DMS153 treated with DMSO at 0.1 percent for 48 hours (cell line): ENCODE data around the gene CDC20.
"Not testable (repeated sequence)": the region's sequence is repeated elsewhere in the genome, so short reads cannot be mapped to it uniquely, and the experiment has no call there.

Experiments
- DNase-seq: peaks from one replicate; lab custom pipeline; 2025; ENCODE audit not compliant: unreplicated experiment; lab: John Stamatoyannopoulos, UW

CDC20 gene

GRCh38 chr1:43379476-43379875, 20.7 kb downstream of the CDC20 start:
- no peak for DNase-seq

GRCh38 chr1:43381612-43382011, 22.8 kb downstream of the CDC20 start:
- DNase-seq, result no peak

- DNase-seq, result no peak
Observed at GRCh38 chr1:43382027-43382779, 23.4 kb downstream of the CDC20 start.

GRCh38 chr1:43383449-43383848, 24.7 kb downstream of the CDC20 start:
- DNase-seq, result no peak

- DNase-seq, result no peak
Observed at GRCh38 chr1:43386676-43387075, 27.9 kb downstream of the CDC20 start.

- DNase-seq, result no peak
Observed at GRCh38 chr1:43387976-43388599, 29.3 kb downstream of the CDC20 start.

GRCh38 chr1:43388613-43389012, 29.8 kb downstream of the CDC20 start:
- DNase-seq, result no peak

GRCh38 chr1:43389326-43390313, 30.8 kb downstream of the CDC20 start, which contains the start of the genes MED8 and SZT2:
Gene MED8, minus strand, starts transcription at chr1:43389800. Its CDS starts 36 bp downstream, at chr1:43389764.
Gene SZT2, plus strand, starts transcription at chr1:43389899. Its CDS starts 70 bp downstream, at chr1:43389969.
- peak; percentile 98 for DNase-seq

- no peak for DNase-seq
Observed at GRCh38 chr1:43392702-43393101, 33.9 kb downstream of the CDC20 start.

GRCh38 chr1:43395523-43395922, 36.7 kb downstream of the CDC20 start:
- DNase-seq, result no peak

- DNase-seq, result no peak
Observed at GRCh38 chr1:43396059-43396458, 37.3 kb downstream of the CDC20 start.

GRCh38 chr1:43398227-43398626, 39.4 kb downstream of the CDC20 start:
- no peak for DNase-seq

GRCh38 chr1:43400441-43400840, 41.7 kb downstream of the CDC20 start:
- DNase-seq, result not testable (repeated sequence)

GRCh38 chr1:43402089-43402865, 43.5 kb downstream of the CDC20 start:
- DNase-seq, result no peak

GRCh38 chr1:43404353-43404752, 45.6 kb downstream of the CDC20 start:
- DNase-seq, result no peak

- DNase-seq, result no peak
Observed at GRCh38 chr1:43405219-43405875, 46.6 kb downstream of the CDC20 start.

GRCh38 chr1:43405876-43406234, 47.1 kb downstream of the CDC20 start:
- no peak for DNase-seq

GRCh38 chr1:43410571-43410970, 51.8 kb downstream of the CDC20 start:
- DNase-seq, result no peak
